OCI-LY3 (cell line): ENCODE data around the gene PSMA6.
A peak's percentile ranks its signal among the peaks of the same experiment; 100 is the strongest.

ENCODE experiments used
- H2AFZ ChIP-seq: fragments of 200-600, 300-600 bp; shearing (Covaris generic); 2 replicates; pipeline ENCODE4 v1.6.0; 2014; ENCODE audit warnings: antibody characterized with exemption, low read depth, low read length
- H3K27ac ChIP-seq: fragments of 200-600, 300-600 bp; sonication (generic); 2 replicates; pipeline ENCODE4 v1.5.1; 2014; ENCODE audit warnings: mild to moderate bottlenecking, low read length, moderate library complexity, mixed read lengths
- H3K27me3 ChIP-seq: fragments of 200-600, 300-600 bp; sonication (generic); 2 replicates; pipeline ENCODE4 v1.6.1; 2014; ENCODE audit warnings: low read depth, low read length, mixed read lengths
- H3K36me3 ChIP-seq: fragments of 200-600, 300-600 bp; sonication (generic); replicated peaks from 2 replicates; pipeline ENCODE3; 2014; ENCODE audit warnings: low read depth, low read length, mixed read lengths
- H3K4me1 ChIP-seq: fragments of 300-600, 200-600 bp; sonication (generic); 2 replicates; pipeline ENCODE4 v1.6.1; 2014; ENCODE audit warnings: low read length, mixed read lengths
- H3K4me2 ChIP-seq: fragments of 200-600, 300-600 bp; sonication (generic); 2 replicates; pipeline ENCODE4 v1.6.1; 2014; ENCODE audit warnings: low read length, mixed read lengths
- H3K4me3 ChIP-seq: fragments of 300-600, 200-600 bp; sonication (generic); 2 replicates; pipeline ENCODE4 v1.5.1; 2014; ENCODE audit warnings: antibody characterized with exemption, mild to moderate bottlenecking, low read length, moderate library complexity
- H3K79me2 ChIP-seq: fragments of 300-600, 200-600 bp; shearing (Covaris generic); 2 replicates; pipeline ENCODE4 v1.6.1; 2014; ENCODE audit warnings: mild to moderate bottlenecking, low read length, mixed read lengths
- H3K9ac ChIP-seq: fragments of 300-600, 200-600 bp; shearing (Covaris generic); 2 replicates; pipeline ENCODE4 v1.6.0; 2014; ENCODE audit warnings: mild to moderate bottlenecking, low read length, moderate library complexity
- H3K9me3 ChIP-seq: fragments of 200-600, 300-600 bp; shearing (Covaris generic); 2 replicates; pipeline ENCODE4 v1.6.1; 2014; ENCODE audit warnings: low read length, mixed read lengths; ENCODE audit not compliant: insufficient read depth
- H4K20me1 ChIP-seq: fragments of 200-600, 300-600 bp; sonication (generic); 2 replicates; pipeline ENCODE4 v1.6.1; 2016; ENCODE audit warnings: low read length, mixed read lengths; ENCODE audit not compliant: insufficient read depth
- CTCF ChIP-seq: fragments of 200-600, 300-600 bp; sonication (generic); IDR thresholded peaks from 2 replicates; pipeline ENCODE4 v1.5.1; 2014; ENCODE audit warnings: antibody characterized with exemption, low read length, low read depth
- EZH2phosphoT487 ChIP-seq: fragments of 200-600 bp; shearing (Covaris generic); IDR thresholded peaks from 2 replicates; pipeline ENCODE4 v1.6.1; 2018; ENCODE audit warnings: antibody characterized with exemption, mixed run types, low read depth

Gene PSMA6

GRCh38 chr14:35367056-35367372 is 74.8 kb downstream of the PSMA6 start:
- H3K4me2 ChIP-seq, result peak overlapping the region; percentile 43
- peaks cover 37% of the 10 kb centered on the region for H3K4me1 ChIP-seq
- H3K9ac ChIP-seq, result peak overlapping the region; percentile 51; the same call in 1 of the 2 replicates
- H3K27me3 ChIP-seq, result no peaks in the 10 kb centered on the region
- H3K4me3 ChIP-seq, result no peak overlapping the region; the same call in 1 of the 2 replicates
- H3K36me3 ChIP-seq, result peaks cover 5% of the 10 kb centered on the region
- no peaks in the 10 kb centered on the region for H3K79me2 ChIP-seq
- peak overlapping the region; percentile 73 for H3K27ac ChIP-seq
- H2AFZ ChIP-seq, result peak overlapping the region; percentile 42; the same call in 1 of the 2 replicates
- H3K9me3 ChIP-seq, result peaks cover 13% of the 10 kb centered on the region
- TF ChIP-seq CTCF (no peak), EZH2phosphoT487 (no peak)
- no peaks in the 10 kb centered on the region for H4K20me1 ChIP-seq
